GM19035 (cell line): ENCODE measurements around the gene LRRC56.
A peak's percentile ranks its signal among the peaks of the same experiment; 100 is the strongest.

Source experiments
- ATAC-seq: cut with Tn5 transposase; IDR thresholded peaks from one replicate; pipeline ENCODE4 v1.9.1; 2021; ENCODE audit not compliant: unreplicated experiment

The LRRC56 gene, protein sequence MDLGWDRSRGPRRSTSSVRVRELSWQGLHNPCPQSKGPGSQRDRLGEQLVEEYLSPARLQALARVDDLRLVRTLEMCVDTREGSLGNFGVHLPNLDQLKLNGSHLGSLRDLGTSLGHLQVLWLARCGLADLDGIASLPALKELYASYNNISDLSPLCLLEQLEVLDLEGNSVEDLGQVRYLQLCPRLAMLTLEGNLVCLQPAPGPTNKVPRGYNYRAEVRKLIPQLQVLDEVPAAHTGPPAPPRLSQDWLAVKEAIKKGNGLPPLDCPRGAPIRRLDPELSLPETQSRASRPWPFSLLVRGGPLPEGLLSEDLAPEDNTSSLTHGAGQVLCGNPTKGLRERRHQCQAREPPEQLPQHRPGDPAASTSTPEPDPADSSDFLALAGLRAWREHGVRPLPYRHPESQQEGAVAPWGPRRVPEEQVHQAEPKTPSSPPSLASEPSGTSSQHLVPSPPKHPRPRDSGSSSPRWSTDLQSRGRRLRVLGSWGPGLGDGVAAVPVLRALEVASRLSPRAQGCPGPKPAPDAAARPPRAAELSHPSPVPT

DNA sequence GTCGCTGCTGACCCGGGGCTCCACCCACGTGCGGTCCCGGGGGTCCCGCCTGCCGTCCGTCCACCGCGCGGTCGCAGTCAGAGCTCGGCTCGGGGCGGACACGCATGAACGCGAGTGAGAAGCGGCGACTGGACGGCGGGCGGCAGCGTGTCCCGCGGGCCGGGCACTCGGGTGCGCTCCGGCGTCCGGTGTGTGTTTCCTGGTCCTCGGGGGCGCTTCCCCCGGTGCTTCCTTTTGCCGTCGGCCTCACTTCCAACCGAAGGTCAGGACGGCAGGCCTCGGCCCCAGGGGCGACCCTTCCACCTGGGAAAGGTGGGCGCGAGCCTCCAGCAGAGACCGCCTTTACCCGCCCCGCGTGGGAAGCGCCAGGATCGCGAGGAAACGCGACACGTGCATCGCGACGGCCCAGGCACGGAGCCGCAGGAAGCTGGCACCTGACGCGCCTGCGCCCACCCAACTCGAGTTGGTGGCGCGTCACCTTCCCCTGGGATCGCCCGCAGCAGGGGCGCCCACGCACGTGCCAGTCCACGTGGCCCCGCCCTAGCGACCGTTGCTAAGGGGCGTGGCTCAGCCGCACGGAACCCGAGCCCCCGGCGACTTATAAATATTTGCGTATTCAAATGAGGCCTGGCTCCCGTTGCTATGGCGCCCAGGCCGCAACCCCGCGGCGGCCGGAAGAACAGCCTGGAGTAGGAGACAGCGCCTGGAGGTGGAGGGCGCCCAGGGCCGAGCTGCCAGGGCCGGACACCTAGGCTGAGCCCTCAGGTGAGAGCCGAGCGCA, at the start of gene LRRC56:
Gene LRRC56, plus strand, starts transcription at position 687 of the 781 bp plus-strand sequence. CDS start 3,158 bp downstream, outside the sequence.
- peak; percentile 51 for ATAC-seq

DNA sequence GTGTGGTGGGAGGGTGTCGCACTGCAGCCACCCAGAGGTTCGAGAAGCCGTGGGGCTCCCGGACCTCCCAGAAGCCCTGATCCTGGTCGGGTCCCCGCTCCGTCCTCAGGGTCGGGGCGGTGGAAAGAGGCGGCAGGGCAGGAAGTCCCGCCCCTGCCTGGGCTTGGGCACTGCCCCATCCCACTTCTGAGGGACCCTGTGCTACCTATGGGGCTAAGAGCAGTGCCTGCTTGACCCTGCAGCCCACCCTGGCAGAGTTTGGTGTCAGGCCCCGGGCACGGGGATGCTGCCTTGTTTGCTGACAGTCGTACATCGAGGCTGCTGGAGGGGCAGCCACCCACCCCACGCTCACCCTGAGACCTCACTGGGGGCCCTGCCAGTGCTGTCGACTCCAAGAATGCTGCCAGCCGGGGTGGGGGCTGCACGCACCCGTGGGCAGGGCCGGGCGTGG, 49.7 kb upstream of the LRRC56 start:
- no peak for ATAC-seq

DNA sequence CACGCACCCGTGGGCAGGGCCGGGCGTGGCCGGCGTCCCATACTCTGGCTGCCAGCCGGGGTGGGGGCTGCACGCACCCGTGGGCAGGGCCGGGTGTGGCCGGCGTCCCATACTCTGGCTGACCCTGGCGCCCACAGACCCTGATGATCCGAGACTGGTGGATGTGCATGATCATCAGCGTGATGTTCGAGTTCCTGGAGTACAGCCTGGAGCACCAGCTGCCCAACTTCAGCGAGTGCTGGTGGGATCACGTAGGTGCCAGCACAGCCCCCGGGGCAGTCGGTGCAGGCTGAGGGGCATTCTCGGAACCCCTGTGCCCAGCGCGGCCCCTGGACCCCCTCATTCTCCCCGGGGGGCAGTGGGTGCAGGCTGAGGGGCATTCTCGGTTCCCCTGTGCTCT, 49.3 kb upstream of the LRRC56 start:
- no peak for ATAC-seq

DNA sequence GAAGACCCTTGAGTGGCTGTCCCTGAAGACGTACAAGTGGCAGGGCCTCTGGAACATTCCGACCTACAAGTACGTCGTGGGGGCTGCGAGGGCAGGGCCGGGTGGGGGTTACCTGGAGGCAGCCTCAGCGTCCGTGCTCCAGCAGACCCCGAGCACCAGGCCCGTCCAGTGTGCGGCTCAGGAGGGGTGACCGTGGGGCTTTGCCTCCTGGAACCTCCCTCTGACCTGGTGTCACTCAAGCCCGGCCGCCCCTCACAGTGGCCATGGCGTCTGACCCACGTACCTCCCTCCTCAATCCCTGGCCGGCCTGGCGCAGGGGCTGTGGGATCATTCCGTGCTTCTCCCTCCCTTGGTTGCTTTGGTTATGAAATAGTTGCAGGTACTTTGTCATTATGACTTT, 48.7 kb upstream of the LRRC56 start:
- ATAC-seq = no peak

DNA sequence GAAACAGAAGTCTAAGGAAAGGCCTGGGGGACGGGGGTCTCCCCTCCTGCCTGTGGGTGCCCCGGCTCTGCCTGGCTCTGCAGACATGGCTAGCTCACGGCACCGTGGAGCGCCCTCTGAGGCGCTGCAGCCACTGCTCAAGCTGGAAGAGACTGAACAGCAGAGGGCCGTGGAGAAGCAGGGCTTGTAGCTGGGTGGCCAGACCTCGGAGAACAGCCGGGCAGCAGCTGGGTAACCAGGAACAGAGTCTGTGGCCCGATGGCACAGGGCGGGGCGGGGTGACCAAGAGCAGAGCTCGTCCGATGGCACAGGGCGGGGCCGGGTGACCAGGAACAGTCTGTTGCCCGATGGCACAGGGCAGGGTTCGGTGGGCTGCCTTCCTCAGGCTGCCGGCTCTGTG, 48.3 kb upstream of the LRRC56 start:
- no peak for ATAC-seq

DNA sequence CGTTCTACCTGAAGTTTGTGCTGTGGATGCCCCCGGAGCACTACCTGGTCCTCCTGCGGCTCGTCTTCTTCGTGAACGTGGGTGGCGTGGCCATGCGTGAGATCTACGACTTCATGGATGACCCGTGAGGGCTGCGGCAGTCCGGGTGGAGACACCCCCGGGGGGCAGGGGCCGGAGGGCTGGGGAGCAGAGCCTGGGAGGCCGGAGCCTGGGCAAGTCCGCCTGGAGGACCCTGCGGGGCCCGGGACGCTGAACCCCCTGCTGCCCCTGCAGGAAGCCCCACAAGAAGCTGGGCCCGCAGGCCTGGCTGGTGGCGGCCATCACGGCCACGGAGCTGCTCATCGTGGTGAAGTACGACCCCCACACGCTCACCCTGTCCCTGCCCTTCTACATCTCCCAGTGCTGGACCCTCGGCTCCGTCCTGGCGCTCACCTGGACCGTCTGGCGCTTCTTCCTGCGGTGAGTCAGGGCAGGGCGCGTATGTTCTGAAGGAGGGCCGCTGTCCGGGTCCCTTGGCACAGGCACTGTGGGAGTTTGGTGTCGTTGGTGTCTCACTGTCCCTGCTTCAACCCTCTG, 47.6 kb upstream of the LRRC56 start:
- ATAC-seq = no peak

DNA sequence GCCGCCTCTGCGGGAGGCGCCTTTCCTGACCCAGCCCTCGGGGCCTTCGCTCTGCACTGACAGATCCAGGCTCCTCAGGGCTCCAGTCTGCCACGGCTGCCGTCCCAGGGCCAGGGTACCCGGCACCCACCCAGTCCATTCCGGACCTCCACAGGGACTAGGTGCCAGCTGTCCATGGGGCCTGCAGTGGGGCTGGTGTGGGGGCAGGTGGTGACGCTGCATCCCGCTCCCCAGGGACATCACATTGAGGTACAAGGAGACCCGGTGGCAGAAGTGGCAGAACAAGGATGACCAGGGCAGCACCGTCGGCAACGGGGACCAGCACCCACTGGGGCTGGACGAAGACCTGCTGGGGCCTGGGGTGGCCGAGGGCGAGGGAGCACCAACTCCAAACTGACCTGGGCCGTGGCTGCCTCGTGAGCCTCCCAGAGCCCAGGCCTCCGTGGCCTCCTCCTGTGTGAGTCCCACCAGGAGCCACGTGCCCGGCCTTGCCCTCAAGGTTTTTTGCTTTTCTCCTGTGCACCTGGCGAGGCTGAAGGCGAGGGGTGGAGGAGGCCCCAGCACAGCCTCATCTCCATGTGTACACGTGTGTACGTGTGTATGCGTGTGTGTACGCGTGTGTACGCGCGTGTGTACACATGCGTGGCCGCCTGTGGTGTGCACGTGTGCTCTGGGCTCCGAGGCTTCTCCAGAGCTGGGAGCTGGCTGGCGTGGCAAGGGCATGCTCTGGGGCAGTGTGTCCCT, 47.0 kb upstream of the LRRC56 start:
- no peak for ATAC-seq

DNA sequence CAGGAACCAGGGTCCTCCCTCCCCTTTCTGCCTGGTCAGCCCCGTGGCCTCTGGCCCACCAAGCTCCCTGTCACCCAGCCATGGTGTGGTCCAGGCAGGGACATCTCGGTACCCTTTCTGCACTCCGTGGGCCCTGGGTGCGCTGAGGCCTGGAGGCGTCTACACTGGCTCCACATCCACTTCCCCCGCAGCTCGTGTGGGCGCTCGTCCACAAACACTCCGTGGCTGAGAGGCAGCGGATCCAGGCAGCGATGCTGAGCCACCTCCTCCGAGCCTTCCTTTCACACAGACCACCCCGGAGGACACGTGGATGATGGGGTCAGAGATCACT, 46.4 kb upstream of the LRRC56 start:
- ATAC-seq = no peak

DNA sequence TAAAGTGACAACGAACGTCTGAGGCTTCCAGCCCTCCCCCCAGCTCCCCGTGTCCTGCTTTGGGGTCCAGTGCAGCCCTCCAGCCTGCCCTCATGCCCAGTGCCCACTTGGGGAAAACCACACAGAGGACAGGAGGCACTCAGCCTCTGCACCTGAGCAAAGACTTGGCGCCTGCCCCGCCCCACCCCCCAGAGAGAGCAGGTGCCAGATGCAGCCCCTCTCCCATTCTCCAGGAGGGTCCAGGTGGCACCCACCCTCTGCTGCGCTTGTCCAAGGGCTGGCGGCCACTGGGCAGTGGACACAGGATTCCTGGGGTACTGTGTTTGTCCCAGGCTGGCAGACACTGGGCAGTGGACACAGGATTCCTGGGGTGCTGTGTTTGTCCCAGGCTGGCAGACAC, 46.0 kb upstream of the LRRC56 start:
- ATAC-seq = no peak

DNA sequence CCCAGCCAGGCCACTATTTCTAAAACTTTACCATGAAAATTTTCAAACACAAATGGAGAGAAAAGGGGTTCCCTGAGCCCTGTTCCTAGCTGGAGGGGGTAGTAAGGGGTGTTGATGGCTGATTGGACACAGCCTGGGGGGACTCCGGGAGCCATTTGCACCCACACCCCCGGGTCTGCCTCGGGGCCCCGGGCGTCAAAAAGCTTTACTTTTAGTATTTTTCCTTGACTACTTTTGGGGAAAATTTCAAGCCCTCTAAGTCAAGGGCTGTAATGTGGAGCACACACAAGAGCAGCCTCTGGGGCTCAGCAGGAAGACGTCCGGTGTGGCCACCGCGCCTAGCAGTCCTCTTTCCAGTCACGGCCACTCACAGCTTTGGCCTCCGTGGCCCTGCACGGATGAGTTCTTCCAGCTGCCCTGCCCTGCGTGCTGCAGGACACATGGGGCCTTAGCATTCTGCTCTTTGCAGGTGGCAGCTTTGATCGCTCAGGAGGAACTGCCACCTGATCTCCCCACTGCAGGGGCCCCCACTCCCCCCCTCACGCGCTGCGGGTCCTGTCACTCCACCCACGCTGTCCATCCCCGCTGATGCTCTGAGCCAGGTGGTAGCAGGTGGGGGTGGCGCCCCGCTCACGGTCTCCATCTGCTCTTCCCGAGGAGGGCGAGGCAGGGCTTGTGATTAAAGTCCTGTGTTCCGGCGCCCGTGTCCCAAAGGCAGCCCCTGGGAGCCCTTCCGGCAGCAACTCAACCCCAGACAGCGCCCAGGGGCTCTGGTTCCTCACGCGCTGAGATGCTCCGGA, 44.7 kb upstream of the LRRC56 start:
- no peak for ATAC-seq

DNA sequence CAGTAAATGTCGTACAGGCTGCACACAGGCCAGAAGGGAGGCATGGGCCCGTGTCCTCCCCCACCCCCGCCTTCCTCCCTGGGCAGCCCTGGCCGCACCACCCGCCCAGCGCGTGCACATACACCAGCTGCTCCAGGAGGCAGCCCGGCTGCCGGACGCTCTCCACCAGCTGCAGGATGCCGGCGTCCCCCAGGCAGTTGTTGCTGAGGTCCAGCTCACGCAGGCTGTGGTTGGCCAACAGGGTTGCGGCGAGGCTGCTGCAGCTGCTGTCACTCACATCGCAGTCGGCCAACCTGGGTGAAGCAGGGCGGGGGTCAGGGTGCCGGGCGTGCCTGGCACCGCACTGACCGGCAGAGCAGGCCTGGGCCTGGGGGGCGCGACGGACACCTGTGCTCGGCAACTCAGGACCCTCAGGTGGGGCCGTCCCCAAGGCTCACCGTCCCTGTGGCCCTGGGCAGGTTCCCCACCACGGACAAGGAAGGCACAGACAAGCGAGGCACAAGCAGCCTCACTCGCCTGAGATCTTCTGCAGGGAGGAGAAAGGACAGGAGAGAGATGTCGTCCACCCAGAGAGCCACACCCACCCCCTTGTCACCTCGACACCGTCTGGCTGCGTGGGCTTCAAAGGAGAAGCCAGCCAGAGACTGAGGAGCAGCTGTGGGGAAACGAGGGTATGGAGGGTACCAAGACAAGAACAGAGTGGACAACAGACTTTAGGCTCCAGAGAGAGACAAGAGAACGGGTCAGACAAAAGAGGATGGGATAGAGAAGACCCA, 42.4 kb upstream of the LRRC56 start:
- ATAC-seq = no peak

DNA sequence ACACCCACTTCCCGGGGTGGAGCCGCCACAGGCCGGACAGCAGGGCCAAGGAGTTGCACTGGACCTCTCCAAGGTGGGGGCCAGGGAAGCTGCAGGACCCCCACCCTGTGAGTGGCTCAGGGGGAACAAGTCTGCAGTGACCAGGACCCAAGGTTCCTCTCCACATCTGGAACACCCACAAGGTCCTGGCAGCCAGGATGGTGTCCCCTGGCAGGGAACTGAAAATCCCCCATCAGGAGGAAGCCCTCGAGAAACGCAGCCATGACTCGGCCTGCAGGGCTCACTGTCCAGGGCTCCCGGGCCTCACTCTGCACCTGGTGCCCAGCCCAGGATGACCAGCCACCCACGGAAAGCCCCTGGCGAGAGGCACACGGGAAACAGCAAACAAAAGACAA, 41.8 kb upstream of the LRRC56 start:
- no peak for ATAC-seq

DNA sequence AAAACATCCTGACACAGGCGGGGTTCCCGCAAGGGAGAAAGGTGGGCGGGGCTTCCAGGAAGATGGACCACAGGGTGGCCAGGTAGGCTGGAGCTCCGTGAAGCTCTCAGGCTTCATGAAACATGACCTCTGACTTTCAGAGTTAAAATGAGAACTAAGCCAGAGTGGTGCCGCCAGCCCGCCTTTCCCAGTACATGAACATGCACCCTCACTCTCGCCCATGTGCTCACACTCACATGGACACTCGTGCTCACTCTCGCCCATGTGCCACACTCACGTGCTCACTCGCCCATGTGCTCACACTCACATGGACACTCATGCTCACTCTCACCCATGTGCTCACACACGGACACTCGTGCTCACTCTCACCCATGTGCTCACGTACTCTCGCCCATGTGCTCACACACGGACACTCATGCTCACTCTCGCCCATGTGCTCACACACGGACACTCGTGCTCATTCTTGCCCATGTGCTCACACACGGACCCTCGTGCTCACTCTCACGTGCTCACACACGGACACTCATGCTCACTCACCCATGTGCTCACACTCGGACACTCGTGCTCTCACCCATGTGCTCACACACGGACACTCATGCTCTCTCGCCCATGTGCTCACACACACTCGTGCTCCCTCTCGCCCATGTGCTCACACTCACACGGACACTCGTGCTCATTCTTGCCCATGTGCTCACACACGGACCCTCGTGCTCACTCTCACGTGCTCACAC, 40.3 kb upstream of the LRRC56 start:
- no peak for ATAC-seq

DNA sequence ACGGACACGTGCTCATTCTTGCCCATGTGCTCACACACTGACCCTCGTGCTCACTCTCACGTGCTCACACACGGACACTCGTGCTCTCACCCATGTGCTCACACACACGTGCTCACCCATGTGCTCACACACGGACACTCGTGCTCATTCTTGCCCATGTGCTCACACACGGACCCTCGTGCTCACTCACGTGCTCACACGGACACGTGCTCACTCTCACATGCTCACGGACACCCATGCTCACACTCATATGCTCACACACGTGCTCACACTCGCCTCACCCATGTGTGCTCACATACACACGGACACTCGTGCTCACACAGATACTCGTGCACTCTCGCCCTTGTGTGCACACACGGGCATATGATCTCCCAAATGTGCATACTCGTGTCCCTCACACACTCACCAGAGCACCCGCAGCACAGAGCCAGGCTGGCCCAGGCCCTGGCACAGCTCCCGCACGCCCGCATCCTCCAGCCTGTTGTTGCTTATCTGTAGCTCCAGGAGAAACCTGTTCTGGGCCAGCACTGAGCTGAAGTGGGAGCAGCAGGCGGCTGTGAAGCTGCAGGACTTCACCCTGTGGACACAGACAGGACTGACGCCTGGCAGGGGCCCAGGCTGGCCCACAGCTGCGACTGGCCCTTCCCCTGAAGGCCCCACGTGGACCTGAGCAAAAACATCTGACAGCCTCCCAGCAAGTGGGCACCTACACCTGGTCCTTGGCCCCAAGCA, 39.6 kb upstream of the LRRC56 start:
- no peak for ATAC-seq

DNA sequence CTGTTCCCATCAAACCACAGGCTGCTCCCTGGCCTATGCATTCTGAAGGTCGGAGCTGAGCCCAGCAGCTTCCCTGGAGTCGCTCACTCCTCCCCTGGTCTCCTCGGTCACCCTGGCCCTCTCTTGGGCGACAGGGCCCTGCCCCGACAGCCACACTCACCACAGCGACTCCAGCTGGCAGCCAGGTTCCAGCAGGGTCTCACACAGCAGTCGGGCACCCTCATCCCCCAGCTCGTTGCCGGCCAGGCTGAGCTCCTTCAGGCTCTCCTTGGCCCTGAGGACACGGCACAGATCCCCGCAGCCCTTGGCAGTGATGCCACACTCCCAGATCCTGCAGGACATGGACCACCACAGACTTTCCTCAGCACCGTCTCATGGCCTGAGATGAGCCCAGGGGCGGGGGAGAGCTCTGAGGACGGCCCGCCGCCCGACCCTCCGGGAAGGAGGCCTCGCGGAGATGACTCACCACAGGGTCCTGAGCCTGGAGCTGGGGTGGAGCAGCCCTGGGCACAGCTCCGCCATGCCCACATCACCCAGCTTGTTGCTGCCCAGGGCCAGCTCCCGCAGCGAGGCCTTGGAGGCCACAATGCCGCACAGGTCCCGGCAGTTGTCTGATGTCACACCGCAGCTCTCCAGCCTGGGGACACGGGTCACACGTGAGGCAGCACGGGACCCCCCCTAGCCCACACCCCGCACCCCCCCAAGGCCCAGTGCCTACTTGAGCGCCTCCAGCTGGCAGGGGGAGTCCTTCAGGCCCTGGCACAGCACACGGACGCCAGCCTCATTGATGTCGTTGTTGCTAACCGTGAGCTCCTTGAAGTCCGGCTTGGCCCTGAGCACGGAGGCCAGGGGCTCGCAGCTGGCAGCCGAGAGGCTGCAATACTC, 38.8 kb upstream of the LRRC56 start:
- ATAC-seq = no peak

DNA sequence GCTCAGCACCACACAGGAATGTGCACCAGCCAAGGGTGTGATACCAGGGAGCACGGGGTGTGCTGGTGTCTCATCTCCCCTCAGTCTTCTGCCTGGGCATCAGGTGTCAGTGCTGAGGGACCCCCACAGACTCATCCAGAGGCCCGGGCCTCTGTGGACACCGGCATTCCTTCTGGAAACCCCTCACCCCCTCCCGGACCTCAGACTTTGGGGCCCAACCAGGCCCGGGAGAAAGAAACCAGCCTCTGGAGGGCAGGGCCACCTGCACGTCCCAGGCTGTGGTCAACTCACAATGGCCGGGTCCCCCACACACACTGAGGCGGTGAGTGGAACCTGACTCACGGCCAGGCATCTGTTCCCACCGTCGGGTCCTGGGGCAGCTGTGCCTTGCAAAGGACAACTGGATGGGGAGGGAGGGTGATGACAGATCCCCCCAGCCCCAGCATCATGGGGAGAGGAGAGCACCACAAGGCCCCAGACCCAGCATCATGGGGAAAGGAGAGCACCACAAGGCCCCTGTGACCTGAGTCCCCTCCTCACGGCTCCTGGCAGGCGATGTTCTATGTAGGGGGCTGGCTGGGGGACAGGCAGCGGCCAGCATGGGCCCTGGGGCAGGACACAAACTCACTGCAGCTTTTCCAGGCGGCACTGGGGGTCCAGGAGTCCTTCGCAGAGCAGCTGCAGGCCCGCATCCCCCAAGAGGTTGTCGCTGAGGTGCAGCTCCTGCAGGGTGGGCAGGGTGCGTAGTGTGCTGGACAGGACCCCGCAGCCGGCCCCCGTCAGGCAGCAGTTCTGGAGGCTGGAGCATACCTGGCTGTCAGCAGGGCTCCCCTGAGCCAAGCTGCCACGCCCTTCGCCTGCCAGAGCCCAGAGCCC, 37.9 kb upstream of the LRRC56 start:
- ATAC-seq = no peak
